GM21447 (cell line): ENCODE measurements around the gene CDH4.

Experiments
- ATAC-seq: cut with Tn5 transposase; IDR thresholded peaks from one replicate; pipeline ENCODE4 v1.9.1; 2021; ENCODE audit not compliant: unreplicated experiment

The CDH4 gene

DNA sequence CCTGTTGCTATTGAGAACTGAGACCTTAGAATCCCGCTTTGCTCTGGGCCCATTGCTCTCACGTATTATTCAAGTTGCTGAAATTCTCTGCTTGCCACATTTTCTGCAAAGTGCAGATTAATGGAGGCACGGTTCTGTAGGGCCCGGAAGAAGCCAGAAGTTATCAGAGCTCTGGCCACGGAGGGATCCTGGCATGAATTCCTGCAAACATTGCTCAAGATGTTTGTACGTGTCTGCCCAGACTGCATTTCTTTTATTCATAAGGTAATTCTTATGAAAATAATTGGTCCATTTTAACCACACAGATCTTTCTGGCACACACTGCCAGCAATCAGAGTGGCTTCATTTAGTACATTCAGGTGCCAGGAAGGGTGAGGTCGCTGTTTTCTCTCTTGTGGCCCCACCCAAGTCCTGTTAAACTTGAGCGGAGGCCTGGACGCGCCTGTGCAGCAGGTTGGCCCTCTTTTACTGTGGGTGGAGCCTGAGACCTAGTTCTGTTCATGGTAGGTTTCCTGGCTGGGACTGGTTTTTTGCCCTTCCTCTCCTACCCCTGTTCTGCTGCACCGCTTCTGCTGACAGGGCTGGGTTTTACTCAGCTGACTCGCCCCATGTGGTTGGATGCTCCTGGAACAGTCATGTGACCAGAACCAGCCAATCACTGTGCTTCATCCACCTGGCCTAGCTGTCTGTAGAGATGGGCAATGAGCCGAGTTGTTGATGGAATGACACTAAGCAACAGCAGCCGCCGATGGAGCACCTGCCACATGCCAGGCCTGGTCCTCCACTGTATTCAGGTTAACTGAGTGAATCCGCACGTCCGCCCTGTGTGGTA, 230.2 kb downstream of the CDH4 start:
- ATAC-seq, result no peak

GRCh38 chr20:61482901-61483300, 230.8 kb downstream of the CDH4 start:
- ATAC-seq, result no peak

DNA sequence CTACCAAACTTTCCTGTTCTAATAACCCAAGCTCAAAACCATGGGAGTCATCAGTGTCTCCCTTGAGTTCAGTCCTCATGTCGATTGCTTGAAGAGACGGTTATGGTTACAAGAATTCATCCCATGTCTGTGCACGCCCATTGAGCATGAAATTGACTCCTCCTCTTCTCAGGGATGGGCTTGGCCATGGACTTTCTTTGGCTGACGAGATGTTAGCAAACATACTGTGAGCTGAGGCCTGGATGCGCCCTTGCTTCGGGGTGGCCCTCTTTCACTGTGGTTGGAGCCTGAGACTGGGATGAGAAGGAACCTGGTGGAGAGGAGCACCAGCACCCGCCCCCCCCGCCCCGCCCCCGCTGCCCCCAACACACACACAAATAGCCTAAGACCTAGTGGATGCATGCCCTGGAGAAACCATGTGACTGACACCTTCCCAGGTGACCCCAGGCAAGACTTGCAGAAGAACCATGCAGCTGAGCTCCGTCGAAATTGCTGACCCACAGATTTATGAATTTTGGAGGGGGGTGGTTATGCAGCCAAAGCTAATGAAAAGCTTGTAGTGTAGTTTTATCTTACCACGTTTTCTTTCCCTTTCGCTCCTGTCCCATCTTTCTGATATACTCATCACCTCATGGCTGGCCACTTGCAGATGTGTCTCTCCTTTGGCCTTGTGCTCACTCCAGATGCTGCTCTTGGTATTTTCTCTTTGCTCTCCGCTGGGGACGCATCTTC, 231.4 kb downstream of the CDH4 start:
- no peak for ATAC-seq

- no peak for ATAC-seq
Observed at GRCh38 chr20:61486198-61486597, 234.1 kb downstream of the CDH4 start.

GRCh38 chr20:61487346-61487996, 235.4 kb downstream of the CDH4 start:
- ATAC-seq, result no peak

GRCh38 chr20:61487997-61488371, 235.9 kb downstream of the CDH4 start:
- ATAC-seq, result no peak

- no peak for ATAC-seq
Observed at GRCh38 chr20:61490721-61491120, 238.7 kb downstream of the CDH4 start.

- no peak for ATAC-seq
Observed at GRCh38 chr20:61492065-61492464, 240.0 kb downstream of the CDH4 start.

DNA sequence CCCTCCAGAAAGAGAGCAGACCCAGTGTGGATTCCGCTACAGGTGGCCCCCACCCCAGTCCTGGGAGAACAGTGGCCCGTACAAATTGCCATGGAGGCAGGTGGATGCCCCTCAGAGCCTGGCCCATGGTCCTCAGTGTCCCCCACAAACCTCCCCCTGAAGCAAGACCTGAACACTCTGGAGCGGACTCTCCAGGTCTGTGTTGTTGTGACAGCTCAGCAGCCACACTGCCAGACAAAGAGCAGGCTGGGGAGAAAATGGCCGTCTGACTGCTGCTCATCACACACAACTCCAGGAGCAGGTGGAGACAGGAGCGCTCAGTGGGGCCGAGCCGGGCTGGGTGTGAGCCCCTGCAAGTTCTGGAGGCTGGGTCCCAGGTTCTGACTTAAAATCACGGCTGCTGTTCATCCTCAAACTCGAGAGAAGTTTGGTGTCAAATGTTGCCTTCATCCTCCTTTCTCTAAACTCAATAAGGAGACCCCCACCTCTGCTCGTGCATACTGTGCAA, 241.8 kb downstream of the CDH4 start:
- no peak for ATAC-seq

DNA sequence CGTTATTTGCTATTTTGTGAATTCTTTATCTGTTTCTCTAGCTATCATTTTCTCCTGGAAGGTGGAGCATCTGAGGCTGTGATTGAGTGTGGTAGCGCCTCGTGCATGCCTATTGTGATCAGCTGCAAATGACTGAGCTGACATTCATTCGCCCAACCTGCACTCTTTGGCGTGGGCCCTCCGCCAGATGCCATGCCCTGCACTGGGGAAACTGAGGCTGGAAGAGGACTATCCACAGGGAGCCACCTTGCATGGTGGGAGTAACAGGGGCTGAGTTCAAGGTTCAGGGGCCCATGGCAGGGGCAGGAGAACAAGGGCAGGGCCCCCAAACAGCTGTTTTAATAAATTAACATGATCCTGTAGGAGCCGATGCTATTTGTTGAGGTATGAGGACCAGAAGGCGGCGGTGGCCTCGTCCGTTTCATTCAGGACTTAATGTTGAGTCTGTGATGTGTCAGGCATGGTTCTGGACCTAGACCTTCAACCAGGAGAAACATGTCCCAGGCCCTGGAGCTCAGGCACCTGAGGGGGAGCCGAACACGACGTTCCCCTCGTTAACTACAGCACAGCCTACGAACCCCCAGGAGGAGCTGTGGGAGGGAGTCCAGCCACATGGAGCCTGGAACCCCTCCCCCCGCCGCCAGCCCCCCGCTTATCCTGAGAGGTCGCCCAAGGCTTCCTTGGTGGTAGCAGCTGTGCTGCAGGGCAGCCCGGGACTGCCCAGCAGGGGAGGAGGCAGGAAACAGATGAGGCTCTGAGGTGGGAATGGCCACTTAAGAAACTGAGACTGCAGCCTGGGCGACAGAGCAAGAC, 242.9 kb downstream of the CDH4 start:
- ATAC-seq, result no peak

DNA sequence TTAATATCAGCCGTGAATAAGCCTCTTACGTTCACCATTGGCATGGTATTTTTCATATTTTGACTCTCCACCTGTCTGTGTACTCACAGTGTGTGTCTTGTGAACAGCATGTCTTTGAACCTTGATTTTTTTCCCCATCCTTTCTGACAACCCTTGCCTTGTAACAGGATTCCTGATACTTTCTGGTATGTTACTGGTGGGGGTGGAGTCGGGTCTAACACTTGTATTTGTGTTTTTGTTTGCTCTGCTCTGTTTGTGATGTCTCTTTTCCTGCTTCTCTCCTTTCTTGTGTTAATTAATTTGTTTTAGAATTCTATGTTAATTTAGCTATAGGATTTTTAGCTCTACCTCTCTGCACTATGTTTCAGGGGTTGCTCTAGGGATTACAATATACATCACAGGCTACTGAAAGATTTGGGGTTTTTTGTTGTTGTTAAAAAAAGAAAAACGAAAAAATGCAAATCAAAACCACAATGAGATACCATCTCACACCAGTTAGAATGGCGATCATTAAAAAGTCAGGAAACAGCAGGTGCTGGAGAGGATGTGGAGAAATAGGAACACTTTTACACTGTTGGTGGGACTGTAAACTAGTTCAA, 245.1 kb downstream of the CDH4 start:
- no peak for ATAC-seq

GRCh38 chr20:61499859-61500554, 247.9 kb downstream of the CDH4 start:
- no peak for ATAC-seq

GRCh38 chr20:61500791-61501321, 248.8 kb downstream of the CDH4 start:
- ATAC-seq, result no peak

- no peak for ATAC-seq
Observed at GRCh38 chr20:61502433-61502832, 250.4 kb downstream of the CDH4 start.

GRCh38 chr20:61503106-61503505, 251.0 kb downstream of the CDH4 start:
- ATAC-seq, result no peak

- ATAC-seq, result no peak
Observed at GRCh38 chr20:61505508-61505907, 253.4 kb downstream of the CDH4 start.

- no peak for ATAC-seq
Observed at GRCh38 chr20:61507778-61508177, 255.7 kb downstream of the CDH4 start.

- no peak for ATAC-seq
Observed at GRCh38 chr20:61508301-61509096, 256.4 kb downstream of the CDH4 start.
